OCI-LY3 (cell line): ENCODE results near the gene RFTN1.

Experiments
- H2AFZ ChIP-seq: fragments of 200-600, 300-600 bp; shearing (Covaris generic); 2 replicates; pipeline ENCODE4 v1.6.0; 2014; ENCODE audit warnings: antibody characterized with exemption, low read depth, low read length
- H3K27ac ChIP-seq: fragments of 200-600, 300-600 bp; sonication (generic); 2 replicates; pipeline ENCODE4 v1.5.1; 2014; ENCODE audit warnings: mild to moderate bottlenecking, low read length, moderate library complexity, mixed read lengths
- H3K27me3 ChIP-seq: fragments of 200-600, 300-600 bp; sonication (generic); 2 replicates; pipeline ENCODE4 v1.6.1; 2014; ENCODE audit warnings: low read depth, low read length, mixed read lengths
- H3K36me3 ChIP-seq: fragments of 200-600, 300-600 bp; sonication (generic); replicated peaks from 2 replicates; pipeline ENCODE3; 2014; ENCODE audit warnings: low read depth, low read length, mixed read lengths
- H3K4me1 ChIP-seq: fragments of 300-600, 200-600 bp; sonication (generic); 2 replicates; pipeline ENCODE4 v1.6.1; 2014; ENCODE audit warnings: low read length, mixed read lengths
- H3K4me2 ChIP-seq: fragments of 200-600, 300-600 bp; sonication (generic); 2 replicates; pipeline ENCODE4 v1.6.1; 2014; ENCODE audit warnings: low read length, mixed read lengths
- H3K4me3 ChIP-seq: fragments of 300-600, 200-600 bp; sonication (generic); 2 replicates; pipeline ENCODE4 v1.5.1; 2014; ENCODE audit warnings: antibody characterized with exemption, mild to moderate bottlenecking, low read length, moderate library complexity
- H3K79me2 ChIP-seq: fragments of 300-600, 200-600 bp; shearing (Covaris generic); 2 replicates; pipeline ENCODE4 v1.6.1; 2014; ENCODE audit warnings: mild to moderate bottlenecking, low read length, mixed read lengths
- H3K9ac ChIP-seq: fragments of 300-600, 200-600 bp; shearing (Covaris generic); 2 replicates; pipeline ENCODE4 v1.6.0; 2014; ENCODE audit warnings: mild to moderate bottlenecking, low read length, moderate library complexity
- H3K9me3 ChIP-seq: fragments of 200-600, 300-600 bp; shearing (Covaris generic); 2 replicates; pipeline ENCODE4 v1.6.1; 2014; ENCODE audit warnings: low read length, mixed read lengths; ENCODE audit not compliant: insufficient read depth
- H4K20me1 ChIP-seq: fragments of 200-600, 300-600 bp; sonication (generic); 2 replicates; pipeline ENCODE4 v1.6.1; 2016; ENCODE audit warnings: low read length, mixed read lengths; ENCODE audit not compliant: insufficient read depth
- EZH2phosphoT487 ChIP-seq: fragments of 200-600 bp; shearing (Covaris generic); IDR thresholded peaks from 2 replicates; pipeline ENCODE4 v1.6.1; 2018; ENCODE audit warnings: antibody characterized with exemption, mixed run types, low read depth
- TF ChIP-seq, protein P1 (sequence below): fragments of 200-600, 300-600 bp; sonication (generic); IDR thresholded peaks from 2 replicates; pipeline ENCODE4 v1.5.1; 2014; ENCODE audit warnings: antibody characterized with exemption, low read length, low read depth

The RFTN1 gene

DNA sequence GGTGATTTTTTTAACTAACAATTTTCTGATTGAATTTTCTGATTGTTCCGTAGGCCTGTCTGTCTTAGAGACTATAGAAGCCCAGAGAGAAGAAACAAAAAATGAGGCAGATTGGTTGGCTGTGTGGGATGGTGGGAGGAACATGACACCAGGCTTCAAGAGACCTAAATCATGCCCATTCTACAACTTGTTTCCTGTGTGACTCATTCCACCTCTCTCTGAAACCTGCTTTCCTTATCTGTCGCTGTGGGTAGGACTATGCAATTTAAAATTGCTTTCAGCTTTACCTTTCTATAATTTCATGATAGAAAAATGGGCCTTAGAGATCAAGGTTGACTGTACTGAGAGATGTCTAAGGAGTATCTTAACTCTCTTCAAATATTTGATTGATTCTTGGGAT lies 203.9 kb downstream of the RFTN1 start:
- no peak for TF ChIP-seq EZH2phosphoT487
- TF ChIP-seq, protein P1, sequence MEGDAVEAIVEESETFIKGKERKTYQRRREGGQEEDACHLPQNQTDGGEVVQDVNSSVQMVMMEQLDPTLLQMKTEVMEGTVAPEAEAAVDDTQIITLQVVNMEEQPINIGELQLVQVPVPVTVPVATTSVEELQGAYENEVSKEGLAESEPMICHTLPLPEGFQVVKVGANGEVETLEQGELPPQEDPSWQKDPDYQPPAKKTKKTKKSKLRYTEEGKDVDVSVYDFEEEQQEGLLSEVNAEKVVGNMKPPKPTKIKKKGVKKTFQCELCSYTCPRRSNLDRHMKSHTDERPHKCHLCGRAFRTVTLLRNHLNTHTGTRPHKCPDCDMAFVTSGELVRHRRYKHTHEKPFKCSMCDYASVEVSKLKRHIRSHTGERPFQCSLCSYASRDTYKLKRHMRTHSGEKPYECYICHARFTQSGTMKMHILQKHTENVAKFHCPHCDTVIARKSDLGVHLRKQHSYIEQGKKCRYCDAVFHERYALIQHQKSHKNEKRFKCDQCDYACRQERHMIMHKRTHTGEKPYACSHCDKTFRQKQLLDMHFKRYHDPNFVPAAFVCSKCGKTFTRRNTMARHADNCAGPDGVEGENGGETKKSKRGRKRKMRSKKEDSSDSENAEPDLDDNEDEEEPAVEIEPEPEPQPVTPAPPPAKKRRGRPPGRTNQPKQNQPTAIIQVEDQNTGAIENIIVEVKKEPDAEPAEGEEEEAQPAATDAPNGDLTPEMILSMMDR, result no peak
- Histone ChIP-seq H3K9me3 (no peaks in the 10 kb centered on the region), H3K4me2 (peak overlapping the region; percentile 60), H3K4me1 (peaks cover 41% of the 10 kb centered on the region), H2AFZ (no peak overlapping the region), H3K9ac (peak overlapping the region; percentile 29; the same call in 1 of the 2 replicates), H4K20me1 (peaks cover 30% of the 10 kb centered on the region), H3K27me3 (no peaks in the 10 kb centered on the region), H3K79me2 (no peaks in the 10 kb centered on the region), H3K4me3 (peak overlapping the region; percentile 22; the same call in 1 of the 2 replicates), H3K36me3 (peaks cover 51% of the 10 kb centered on the region), H3K27ac (peak overlapping the region; percentile 83)

DNA sequence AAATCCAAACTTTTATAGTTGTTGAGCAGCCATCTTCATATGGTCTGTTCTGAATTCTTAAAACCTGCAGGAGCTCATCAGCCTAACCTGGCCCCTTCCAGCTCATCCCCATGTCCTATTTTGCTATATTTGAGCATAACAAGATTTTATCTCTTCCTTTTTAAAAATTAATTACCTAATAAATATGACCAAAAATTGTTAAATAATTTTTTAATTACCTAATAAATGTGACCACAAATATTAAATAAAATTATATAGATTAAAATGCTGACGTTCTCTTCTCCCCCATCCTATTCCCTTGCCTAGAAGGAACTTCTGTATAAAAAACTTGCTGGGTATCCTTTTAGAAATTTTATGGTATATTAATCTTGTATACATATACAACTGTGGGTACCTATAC lies 204.8 kb downstream of the RFTN1 start:
- H3K79me2 ChIP-seq, result no peaks in the 10 kb centered on the region
- H3K4me2 ChIP-seq, result no peak overlapping the region
- H3K27ac ChIP-seq, result no peak overlapping the region
- H3K27me3 ChIP-seq, result no peaks in the 10 kb centered on the region
- no peak overlapping the region for H2AFZ ChIP-seq
- no peak for TF ChIP-seq EZH2phosphoT487
- TF ChIP-seq, protein P1, result no peak
- H4K20me1 ChIP-seq, result peaks cover 25% of the 10 kb centered on the region
- peaks cover 41% of the 10 kb centered on the region for H3K4me1 ChIP-seq
- no peak overlapping the region for H3K4me3 ChIP-seq
- H3K9ac ChIP-seq, result no peak overlapping the region
- peaks cover 44% of the 10 kb centered on the region for H3K36me3 ChIP-seq
- no peaks in the 10 kb centered on the region for H3K9me3 ChIP-seq

DNA sequence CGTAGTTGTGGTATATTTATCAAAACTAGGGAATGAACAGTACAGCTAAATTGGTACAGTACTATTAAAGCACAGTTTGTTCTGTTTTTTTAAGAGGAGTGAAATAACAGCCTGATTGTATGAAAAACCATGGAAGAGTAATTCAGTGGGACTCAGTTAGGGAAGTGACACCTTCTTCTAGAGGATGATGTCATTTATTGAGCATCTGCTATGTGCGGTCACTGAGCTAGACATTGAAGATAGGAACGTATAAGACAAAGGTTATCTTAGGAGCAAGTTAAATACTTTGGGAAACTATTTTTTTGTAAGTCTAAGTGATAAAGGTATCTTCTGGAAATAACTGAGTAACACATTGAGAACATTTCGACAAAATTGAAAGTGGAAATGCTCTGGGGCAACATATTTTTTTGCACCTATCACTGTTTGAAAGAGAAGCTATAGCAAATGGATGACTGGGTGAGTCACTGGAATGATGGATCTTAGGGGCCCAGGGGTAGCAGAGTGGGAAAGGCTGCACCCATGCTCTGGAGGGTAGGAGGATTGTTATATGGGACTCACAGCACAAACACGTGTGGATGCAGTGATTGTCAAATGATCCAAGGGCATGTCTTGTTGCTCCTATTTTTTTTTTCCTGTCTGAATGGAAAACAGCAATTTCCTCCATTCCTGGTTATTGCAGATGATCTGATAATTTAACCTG lies 205.5 kb downstream of the RFTN1 start:
- peaks cover 41% of the 10 kb centered on the region for H3K4me1 ChIP-seq

DNA sequence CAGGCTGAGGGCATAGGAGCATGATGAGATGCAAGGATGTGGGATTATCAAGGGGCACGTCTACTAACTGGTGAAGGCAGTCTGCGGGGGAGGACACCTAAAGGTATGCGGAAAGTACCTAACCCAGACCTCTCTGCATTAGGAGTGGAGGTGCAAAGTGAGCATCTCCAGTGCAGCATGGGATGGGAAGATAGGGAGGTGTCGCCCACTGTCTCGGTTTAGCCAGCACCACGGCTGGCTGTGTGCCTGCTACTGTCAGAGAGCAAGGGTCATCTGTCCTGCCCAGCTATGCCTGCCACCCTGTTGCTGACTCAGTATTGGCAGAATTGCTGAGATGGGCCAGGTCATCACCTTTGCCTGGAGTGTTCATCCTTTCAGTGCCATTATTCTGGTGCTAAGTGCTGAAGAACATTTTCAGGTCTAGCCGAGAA lies 208.4 kb downstream of the RFTN1 start:
- Histone ChIP-seq H3K4me1 (peaks cover 19% of the 10 kb centered on the region), H3K9me3 (no peaks in the 10 kb centered on the region), H3K36me3 (peaks cover 45% of the 10 kb centered on the region), H2AFZ (no peak overlapping the region), H3K4me3 (no peak overlapping the region), H3K27ac (no peak overlapping the region), H3K9ac (no peak overlapping the region), H3K4me2 (no peak overlapping the region), H4K20me1 (peaks cover 5% of the 10 kb centered on the region), H3K27me3 (no peaks in the 10 kb centered on the region), H3K79me2 (no peaks in the 10 kb centered on the region)
- TF ChIP-seq, protein P1, result no peak
- TF ChIP-seq EZH2phosphoT487, result no peak

More for the DNA sequence above, 205.5 kb downstream of the RFTN1 start:
- peaks cover 20% of the 10 kb centered on the region for H4K20me1 ChIP-seq
- H3K27me3 ChIP-seq, result no peaks in the 10 kb centered on the region
- no peaks in the 10 kb centered on the region for H3K79me2 ChIP-seq
- H3K9me3 ChIP-seq, result no peaks in the 10 kb centered on the region
- H2AFZ ChIP-seq, result no peak overlapping the region
- peaks cover 40% of the 10 kb centered on the region for H3K36me3 ChIP-seq
- H3K27ac ChIP-seq, result no peak overlapping the region
- H3K4me3 ChIP-seq, result no peak overlapping the region
- H3K4me2 ChIP-seq, result no peak overlapping the region
- TF ChIP-seq, protein P1, result no peak
- TF ChIP-seq EZH2phosphoT487, result no peak
- no peak overlapping the region for H3K9ac ChIP-seq
